ENCODE results near the gene DISC1.

DNA sequence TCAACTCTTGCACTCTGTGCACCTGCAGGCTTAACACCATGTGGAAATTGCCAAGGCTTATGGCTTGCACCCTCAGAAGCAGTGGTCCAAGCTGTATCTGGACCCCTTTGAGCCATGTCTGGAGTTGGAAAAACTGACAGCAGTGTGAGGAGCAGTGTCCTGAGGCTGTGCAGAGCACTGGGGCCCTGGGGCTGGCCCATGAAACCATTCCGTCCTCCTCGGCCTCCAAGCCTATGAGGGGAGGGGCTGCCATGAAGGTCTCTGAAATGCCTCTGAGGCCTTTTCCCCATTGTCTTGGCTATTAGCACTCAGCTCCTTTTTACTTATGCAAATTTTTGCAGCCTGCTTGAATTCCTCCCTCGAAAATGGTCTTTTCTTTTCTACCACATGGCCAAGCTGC is 126.7 kb downstream of the DISC1 start:
- TF ChIP-seq, protein P1, sequence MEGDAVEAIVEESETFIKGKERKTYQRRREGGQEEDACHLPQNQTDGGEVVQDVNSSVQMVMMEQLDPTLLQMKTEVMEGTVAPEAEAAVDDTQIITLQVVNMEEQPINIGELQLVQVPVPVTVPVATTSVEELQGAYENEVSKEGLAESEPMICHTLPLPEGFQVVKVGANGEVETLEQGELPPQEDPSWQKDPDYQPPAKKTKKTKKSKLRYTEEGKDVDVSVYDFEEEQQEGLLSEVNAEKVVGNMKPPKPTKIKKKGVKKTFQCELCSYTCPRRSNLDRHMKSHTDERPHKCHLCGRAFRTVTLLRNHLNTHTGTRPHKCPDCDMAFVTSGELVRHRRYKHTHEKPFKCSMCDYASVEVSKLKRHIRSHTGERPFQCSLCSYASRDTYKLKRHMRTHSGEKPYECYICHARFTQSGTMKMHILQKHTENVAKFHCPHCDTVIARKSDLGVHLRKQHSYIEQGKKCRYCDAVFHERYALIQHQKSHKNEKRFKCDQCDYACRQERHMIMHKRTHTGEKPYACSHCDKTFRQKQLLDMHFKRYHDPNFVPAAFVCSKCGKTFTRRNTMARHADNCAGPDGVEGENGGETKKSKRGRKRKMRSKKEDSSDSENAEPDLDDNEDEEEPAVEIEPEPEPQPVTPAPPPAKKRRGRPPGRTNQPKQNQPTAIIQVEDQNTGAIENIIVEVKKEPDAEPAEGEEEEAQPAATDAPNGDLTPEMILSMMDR (IDR thresholded peaks at IDR 0.05): no peak
- TF ChIP-seq POLR2A (IDR thresholded peaks at IDR 0.05) (no peak), POLR2AphosphoS5 (IDR thresholded peaks at IDR 0.05; ENCODE audit: insufficient read depth in 1 of 2, low read depth in 1 of 2) (no peak)

Measured in vagina (tissue), 2 donors.